GM06990 (cell line): ENCODE results near the gene A2M.

Experiments
- DNase-seq: peaks from one replicate; pipeline ENCODE4 v3.0.0-alpha.2; 2011; ENCODE audit not compliant: insufficient read length; ENCODE audit errors: extremely low read depth
- H3K27me3 ChIP-seq: replicated peaks from 2 replicates; pipeline ENCODE4 v1.6.0; 2011; ENCODE audit warnings: low read length; ENCODE audit not compliant: control insufficient read depth, insufficient read depth
- H3K36me3 ChIP-seq: 2 replicates; pipeline ENCODE4 v1.5.1; 2011; ENCODE audit warnings: low read length; ENCODE audit not compliant: control insufficient read depth, insufficient read depth
- H3K4me3 ChIP-seq: replicated peaks from 2 replicates; pipeline ENCODE4 v1.5.1; 2011; ENCODE audit warnings: low read depth, mild to moderate bottlenecking, control low read depth, low read length
- TF ChIP-seq, protein P1 (sequence below): IDR thresholded peaks from 2 replicates; pipeline ENCODE4 v1.5.1; 2011; ENCODE audit warnings: low read length, control low read depth, mild to moderate bottlenecking, inconsistent platforms; ENCODE audit not compliant: insufficient read depth, poor library complexity, severe bottlenecking

The A2M gene

DNA sequence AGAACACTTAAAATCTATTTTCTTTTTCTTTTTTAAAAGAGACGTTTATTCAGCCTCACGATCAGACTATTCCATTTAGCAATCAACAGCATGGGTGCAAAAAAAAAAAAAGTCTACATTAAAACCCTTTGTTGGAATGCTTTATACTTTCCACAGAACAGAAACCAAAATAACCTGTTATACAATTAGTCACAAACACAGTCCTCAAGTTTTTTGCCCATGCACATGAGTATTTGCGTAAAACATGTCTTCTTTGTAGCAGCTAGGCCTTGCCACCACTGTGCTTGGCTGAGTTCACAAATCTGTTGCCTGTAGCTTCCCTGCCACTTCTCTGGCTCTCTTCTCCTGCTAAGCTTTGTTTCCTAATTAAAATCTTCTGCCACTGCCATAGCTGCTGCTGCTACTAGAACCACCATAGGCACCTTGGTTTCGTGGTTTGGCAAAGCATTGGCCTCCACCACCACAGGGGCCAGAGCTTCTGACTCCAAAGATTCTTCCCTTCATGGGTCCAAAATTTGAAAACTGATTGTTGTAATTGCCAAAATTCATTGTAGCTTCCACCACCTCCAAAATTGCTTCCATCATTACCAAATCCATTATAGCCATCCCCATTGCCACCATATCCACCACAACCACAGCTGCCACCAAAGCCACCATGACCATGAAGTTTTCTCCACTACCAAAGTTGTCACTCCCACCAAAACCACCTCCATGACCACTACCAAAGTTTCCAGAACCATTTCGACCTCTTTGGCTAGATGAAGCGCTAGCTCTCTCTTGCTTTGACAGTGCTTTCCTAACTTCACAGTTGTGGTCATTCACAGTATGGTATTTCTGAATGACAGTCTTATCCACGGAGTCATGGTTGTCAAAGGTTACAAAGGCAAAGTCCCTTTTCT lies 88.3 kb downstream of the A2M start:
- Histone ChIP-seq H3K36me3 (no peaks in the 10 kb centered on the region), H3K4me3 (no peak overlapping the region), H3K27me3 (no peaks in the 10 kb centered on the region)
- DNase-seq, result no peak
- TF ChIP-seq, protein P1, sequence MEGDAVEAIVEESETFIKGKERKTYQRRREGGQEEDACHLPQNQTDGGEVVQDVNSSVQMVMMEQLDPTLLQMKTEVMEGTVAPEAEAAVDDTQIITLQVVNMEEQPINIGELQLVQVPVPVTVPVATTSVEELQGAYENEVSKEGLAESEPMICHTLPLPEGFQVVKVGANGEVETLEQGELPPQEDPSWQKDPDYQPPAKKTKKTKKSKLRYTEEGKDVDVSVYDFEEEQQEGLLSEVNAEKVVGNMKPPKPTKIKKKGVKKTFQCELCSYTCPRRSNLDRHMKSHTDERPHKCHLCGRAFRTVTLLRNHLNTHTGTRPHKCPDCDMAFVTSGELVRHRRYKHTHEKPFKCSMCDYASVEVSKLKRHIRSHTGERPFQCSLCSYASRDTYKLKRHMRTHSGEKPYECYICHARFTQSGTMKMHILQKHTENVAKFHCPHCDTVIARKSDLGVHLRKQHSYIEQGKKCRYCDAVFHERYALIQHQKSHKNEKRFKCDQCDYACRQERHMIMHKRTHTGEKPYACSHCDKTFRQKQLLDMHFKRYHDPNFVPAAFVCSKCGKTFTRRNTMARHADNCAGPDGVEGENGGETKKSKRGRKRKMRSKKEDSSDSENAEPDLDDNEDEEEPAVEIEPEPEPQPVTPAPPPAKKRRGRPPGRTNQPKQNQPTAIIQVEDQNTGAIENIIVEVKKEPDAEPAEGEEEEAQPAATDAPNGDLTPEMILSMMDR, result no peak

DNA sequence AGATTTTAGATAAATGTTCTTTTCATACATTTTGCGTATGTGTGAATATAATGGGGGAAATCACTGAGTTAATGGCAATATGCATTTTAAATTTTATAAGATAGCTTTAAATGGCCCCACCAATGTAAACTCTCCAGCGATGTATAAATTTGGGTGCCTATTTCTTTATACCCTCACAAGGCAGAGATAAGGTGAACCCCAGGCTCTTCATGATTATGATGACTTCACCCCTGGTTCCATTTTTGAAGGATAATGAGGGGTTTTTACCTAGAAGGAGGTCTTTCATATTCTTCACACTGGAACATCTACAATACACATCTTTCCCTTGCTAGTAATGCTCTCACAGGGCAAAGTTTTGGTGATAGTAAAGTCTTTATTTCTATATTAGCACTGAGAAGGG lies 91.2 kb downstream of the A2M start:
- Histone ChIP-seq H3K27me3 (no peaks in the 10 kb centered on the region), H3K4me3 (no peak overlapping the region), H3K36me3 (no peaks in the 10 kb centered on the region)
- DNase-seq, result no peak
- TF ChIP-seq, protein P1, result no peak

DNA sequence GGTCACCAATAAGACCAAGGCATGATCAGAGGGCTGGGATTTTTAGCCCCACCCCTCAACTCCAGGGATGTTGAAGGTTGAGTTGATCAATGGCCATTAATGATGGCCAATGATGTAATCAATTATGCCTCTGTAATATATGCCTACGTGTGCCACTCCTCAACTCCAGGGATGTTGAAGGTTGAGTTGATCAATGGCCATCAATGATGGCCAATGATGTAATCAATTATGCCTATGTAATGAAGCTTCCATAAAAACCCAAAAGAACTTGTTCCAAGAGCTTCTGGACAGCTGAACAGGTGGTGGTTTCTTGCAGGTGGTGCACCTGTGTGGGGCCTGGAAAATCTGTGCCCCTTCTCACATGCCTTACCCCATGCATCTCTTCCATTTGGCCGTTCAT lies 93.1 kb downstream of the A2M start:
- no peak overlapping the region for H3K4me3 ChIP-seq
- TF ChIP-seq, protein P1, result no peak
- DNase-seq, result no peak
- H3K27me3 ChIP-seq, result no peaks in the 10 kb centered on the region
- H3K36me3 ChIP-seq, result no peaks in the 10 kb centered on the region
